A549 (cell line): ENCODE measurements around the gene HBS1L.

Experiments
- CEBPB ChIP-seq, 2 experiments: fragments of >200 bp in 1 of 2; sonication (Bioruptor Twin) in 1 of 2; formaldehyde crosslinking in 1 of 2; IDR thresholded peaks; 2 replicates each; pipeline ENCODE4 v1.6.1; 2012 to 2016
- EHMT2 ChIP-seq: fragments of 200-600 bp; sonication (generic); IDR thresholded peaks from 2 replicates; pipeline ENCODE4 v1.6.1; 2016; ENCODE audit warnings: antibody characterized with exemption, low read depth, mild to moderate bottlenecking, moderate library complexity

DNA sequence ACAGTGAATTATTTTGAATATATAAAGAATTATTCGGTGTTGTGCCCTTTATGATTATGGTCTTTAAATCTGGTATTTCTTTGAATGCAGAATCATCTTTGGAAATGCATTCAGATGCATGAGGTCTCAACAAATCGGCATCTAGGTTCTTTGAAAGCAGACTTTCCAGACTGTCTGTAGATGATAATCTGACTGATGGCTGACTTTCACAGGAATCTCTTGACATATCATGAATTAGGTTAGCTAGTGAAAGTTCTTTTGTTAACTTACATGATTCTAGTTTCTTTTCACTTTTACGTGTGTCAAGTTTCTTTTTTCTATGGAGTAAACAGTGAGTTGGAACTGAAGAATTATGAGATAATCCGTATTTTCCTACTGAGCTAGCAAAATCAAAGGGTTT, 17.1 kb downstream of the HBS1L start:
- no peak for TF ChIP-seq EHMT2
- TF ChIP-seq CEBPB (IDR thresholded peaks at IDR 0.05), result no peak
